HG03575 (cell line): ENCODE measurements around the gene IGLL1.
"Not testable (repeated sequence)": the region's sequence is repeated elsewhere in the genome, so short reads cannot be mapped to it uniquely, and the experiment has no call there.

Source experiments
- ATAC-seq: cut with Tn5 transposase; IDR thresholded peaks from one replicate; pipeline ENCODE4 v1.9.1; 2021; ENCODE audit not compliant: unreplicated experiment, insufficient number of reproducible peaks, low FRiP score; ENCODE audit errors: extremely low read depth

Gene IGLL1

GRCh38 chr22:23565915-23566704 is 14.0 kb downstream of the IGLL1 start:
- no peak for ATAC-seq

- no peak for ATAC-seq
Measured at GRCh38 chr22:23565305-23565914, 14.7 kb downstream of the IGLL1 start.

GRCh38 chr22:23564276-23564675 is 15.8 kb downstream of the IGLL1 start:
- no peak for ATAC-seq

GRCh38 chr22:23563111-23563510 is 17.0 kb downstream of the IGLL1 start:
- no peak for ATAC-seq

GRCh38 chr22:23562186-23562585 is 17.9 kb downstream of the IGLL1 start:
- no peak for ATAC-seq

GRCh38 chr22:23561025-23561510 is 19.0 kb downstream of the IGLL1 start:
- ATAC-seq, result not testable (repeated sequence)

GRCh38 chr22:23560215-23560614 is 19.9 kb downstream of the IGLL1 start:
- not testable (repeated sequence) for ATAC-seq

- ATAC-seq, result no peak
Measured at GRCh38 chr22:23557467-23557866, 22.6 kb downstream of the IGLL1 start.

GRCh38 chr22:23557036-23557435 is 23.1 kb downstream of the IGLL1 start:
- ATAC-seq, result no peak

- ATAC-seq, result no peak
Measured at GRCh38 chr22:23556026-23556620, 24.0 kb downstream of the IGLL1 start.

GRCh38 chr22:23555118-23555517 is 25.0 kb downstream of the IGLL1 start:
- no peak for ATAC-seq

- no peak for ATAC-seq
Measured at GRCh38 chr22:23553924-23554870, 25.9 kb downstream of the IGLL1 start.

- ATAC-seq, result no peak
Measured at GRCh38 chr22:23553438-23553837, 26.7 kb downstream of the IGLL1 start.

- no peak for ATAC-seq
Measured at GRCh38 chr22:23552573-23552972, 27.5 kb downstream of the IGLL1 start.

GRCh38 chr22:23551385-23551784 is 28.7 kb downstream of the IGLL1 start:
- ATAC-seq, result no peak

- ATAC-seq, result no peak
Measured at GRCh38 chr22:23550049-23550650, 29.9 kb downstream of the IGLL1 start.

GRCh38 chr22:23549198-23549595 is 30.9 kb downstream of the IGLL1 start:
- no peak for ATAC-seq

- no peak for ATAC-seq
Measured at GRCh38 chr22:23548501-23549197, 31.4 kb downstream of the IGLL1 start.
